Activated T-helper 9 cell treated with anti-CD3 and anti-CD28 coated beads, Interleukin-2, amount 50 U/mL, for 16 hours (primary cell): ENCODE results near the gene CTIF.

ENCODE experiments used
- DNase-seq: peaks from one replicate; pipeline ENCODE4 v3.0.0-alpha.2; 2020; ENCODE audit warnings: low read depth

CTIF gene

DNA sequence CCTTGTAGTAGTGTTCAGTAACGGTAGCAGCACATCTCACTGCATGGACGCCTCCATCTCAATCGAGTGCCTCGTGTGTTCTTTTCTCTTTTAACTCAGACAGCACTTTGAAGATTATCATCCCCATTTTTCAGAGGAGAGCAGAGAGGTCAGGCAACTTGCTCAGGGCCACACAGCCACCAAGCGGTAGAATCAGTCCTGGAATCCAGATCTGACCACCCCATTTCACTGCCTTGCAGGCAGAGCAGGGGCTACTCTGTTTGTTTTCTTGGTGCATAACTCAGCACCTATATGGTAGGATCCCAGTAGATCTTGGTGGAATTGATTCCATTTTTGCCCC, 282.4 kb downstream of the CTIF start:
- no peak for DNase-seq

DNA sequence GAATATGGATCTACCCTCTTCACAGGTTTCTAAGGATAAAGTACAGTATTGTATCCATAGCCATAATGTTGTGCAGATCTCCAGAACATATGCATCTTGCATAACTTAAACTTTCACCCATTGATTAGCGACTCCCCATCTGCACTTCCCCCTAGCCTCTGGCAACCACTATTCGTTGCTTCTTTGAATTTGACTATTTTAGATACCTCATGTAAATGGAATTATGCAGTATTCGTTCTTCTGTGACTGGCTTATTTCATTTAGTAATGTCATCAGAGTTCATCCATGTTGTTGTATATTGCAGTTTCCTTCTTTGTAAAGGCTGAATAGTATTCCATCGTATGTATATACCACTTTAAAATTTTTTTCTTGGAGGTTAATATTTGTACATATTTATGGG, 283.0 kb downstream of the CTIF start:
- no peak for DNase-seq

DNA sequence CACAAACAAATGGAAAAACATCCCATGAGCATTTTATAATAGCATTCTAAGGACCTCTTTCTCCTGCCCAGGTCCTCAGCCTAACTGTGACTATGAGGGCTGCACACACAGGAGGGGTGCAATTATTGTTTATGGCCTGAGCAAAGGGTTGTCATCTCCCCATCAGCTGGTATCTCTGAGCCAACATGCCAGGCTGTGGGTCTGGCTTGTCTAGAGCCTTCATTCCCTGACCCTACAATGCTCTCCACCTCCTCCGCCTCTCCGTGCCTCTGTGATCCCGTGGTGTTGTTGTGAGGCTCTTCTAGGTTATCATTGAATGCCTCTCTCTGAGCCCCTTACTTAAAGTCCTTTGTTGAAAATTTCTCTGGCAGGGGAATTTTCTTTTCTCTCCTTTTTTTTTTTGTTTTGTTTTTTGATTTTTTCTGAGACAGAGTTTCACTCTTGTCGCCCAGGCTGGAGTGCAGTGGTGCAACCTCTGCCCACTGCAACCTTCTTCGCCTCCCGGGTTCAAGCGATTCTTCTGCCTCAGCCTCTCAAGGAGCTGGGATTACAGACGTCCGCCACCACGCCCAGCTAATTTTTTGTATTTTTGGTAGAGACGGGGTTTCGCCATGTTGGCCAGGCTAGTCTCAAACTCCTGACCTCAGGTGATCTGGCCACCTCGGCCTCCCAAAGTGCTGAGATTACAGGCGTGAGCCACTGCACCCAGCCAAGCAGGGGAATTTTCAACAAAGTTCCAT, 285.6 kb downstream of the CTIF start:
- no peak for DNase-seq

DNA sequence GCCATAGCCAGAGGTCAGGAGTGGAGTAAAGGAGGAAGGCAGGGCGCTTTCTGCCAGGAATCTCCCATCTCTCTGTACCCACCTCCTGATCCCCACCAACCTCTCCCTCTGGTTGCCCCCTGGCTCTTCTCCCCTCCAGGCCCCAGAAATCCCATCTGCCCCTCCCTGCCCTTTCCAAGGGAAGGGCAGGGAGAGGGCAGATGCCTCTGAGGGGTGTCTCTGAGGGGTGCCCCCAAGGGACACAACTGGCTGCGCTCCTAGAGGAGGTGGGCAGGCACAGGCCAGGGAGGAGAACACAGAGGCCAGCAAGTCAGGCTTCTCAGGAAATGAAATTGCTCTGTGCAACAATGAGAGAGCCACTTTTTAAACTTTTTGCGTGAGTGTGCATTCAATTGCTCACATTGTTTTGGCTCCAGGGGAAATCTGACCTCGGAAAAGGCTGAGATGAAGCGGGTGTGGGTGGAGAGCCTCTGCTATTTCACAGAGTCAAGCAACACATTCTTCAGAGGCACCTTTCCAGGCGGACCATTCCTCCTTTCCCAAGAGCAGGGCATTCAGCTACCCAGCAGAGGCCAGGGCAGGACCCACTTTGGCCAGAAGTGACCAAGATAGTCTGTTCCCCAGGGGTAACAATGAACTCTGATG, 286.4 kb downstream of the CTIF start:
- no peak for DNase-seq

DNA sequence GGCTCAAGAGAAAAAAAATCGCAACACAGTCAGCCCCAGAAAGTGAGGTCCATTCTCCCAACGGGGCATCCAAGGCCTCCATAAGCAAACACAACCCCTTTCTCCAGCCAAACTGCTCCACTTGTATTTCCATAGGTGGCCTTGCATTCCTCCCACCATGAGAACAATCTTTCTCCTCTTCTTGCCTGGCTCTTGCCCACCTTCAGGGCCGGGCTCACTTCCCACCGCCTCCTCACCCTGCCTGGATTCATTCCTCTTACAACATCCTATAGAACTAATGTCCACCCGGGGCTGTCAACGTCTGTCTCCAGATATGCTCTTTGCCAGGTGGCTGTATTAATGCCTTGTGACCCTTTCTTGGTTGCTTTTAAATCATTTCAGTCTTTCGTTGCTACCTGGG, 287.4 kb downstream of the CTIF start:
- DNase-seq: no peak

DNA sequence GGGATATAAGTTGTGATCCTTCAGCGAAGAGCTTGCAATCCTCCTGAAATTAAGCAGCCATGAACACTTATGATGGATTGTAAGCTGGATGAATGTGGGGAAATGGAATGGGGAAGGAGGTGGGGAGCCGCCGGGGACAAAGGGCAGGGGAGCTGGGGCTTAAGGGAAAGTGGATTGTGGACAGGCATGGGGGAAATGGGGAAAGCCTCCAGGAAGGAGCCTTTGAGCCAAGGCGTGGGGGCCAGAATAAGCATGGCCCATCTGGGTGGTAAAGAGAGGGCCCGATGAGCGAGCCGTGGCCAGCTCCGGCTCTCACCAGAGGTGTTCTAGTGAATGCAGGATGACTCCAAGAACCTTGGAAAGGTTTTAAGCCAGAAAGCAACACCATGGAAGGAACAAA, 288.0 kb downstream of the CTIF start:
- DNase-seq: no peak

DNA sequence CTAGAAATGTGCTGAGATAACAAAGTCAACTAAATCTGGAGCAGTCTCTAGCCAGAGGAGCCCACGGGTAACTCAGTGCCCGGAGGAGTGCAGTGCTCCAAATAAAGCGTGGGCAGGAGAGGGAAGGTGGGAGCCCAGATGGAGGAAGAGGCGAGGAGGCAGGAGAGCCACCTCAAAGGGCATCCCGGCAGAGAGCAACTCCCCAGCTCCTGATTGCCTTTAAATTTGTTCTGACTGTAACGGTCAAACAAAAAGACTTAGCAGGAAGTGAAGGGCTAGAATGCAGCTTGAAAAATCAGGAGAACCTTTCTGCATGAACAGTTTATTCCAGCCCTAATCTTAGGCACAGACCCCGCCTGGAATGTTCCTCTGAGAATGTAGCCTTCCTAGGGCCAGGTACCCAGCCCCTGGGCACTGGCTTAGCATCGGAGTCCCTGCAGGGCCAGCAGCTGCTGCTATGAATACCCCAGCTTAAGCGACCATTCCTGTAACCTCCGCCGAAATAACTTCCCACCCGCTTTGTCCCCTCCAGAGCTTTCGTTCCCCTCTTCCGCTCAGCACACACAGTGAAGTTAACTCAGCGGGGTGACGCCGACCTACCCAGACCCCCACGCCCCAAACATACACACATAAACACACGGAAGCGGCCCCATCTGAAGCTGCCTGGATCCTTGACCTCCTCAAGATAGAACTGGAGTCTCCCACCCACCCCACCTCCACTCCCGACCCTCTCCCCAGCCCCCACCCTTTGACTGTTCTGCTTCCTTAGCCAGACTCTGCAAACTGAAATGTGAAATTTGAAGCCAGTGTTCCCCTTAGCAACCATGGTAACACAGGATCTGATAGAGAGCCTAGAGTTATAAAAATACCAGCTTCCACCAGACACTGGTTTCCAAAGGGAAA, 288.7 kb downstream of the CTIF start:
- DNase-seq: no peak

DNA sequence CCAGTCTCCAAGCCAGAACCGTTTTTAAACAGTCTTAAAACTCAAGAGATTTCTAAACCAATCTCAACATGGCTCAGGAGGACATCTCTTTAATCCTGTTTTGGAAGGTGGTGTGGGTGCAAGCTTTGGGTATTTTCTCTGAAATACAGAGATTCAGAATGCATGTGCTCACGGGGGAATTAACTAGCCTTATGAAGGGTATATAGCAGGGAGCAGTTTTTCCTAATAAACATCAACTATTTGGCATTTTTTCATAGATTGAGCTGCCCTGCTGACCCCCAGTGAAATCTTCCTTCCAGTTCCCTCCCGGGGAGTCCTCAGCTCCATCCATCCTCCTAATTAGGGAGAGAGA, 289.3 kb downstream of the CTIF start:
- no peak for DNase-seq

DNA sequence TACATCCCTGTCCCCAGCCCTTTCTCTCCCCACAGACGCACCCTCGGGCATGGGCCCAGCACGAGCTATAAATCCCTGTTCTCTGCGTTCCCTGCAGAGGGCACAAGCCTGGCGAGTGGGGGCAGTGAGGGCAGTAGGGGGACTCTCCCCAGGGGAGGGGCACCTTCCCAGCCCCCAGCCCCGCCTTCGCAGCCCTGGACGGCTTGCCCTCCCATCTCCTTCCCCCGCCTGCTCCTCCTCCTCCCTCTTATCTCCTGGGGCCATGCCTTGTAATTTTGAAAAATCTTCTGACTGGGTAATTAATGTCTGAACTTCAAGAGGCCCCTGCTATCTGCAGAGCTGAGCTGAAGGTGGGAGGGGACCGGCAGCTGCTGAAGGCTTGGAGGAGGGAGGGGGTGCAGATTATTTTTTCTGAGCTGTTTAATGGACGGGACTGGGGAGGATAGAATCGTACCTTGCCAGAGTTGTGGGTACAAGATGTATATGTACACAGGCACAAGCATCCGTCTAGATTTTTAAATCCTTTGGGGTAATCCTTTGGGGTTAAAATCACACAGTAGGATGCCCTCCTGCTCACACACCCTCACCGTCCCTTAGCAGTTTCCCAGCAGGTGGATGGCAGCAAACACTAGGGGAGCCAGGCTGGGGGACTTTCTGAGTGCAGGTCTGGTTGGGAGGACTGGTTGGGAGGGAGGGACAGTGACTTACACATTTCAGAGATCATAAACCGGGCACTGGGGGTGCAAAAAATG, 290.0 kb downstream of the CTIF start:
- DNase-seq: no peak

DNA sequence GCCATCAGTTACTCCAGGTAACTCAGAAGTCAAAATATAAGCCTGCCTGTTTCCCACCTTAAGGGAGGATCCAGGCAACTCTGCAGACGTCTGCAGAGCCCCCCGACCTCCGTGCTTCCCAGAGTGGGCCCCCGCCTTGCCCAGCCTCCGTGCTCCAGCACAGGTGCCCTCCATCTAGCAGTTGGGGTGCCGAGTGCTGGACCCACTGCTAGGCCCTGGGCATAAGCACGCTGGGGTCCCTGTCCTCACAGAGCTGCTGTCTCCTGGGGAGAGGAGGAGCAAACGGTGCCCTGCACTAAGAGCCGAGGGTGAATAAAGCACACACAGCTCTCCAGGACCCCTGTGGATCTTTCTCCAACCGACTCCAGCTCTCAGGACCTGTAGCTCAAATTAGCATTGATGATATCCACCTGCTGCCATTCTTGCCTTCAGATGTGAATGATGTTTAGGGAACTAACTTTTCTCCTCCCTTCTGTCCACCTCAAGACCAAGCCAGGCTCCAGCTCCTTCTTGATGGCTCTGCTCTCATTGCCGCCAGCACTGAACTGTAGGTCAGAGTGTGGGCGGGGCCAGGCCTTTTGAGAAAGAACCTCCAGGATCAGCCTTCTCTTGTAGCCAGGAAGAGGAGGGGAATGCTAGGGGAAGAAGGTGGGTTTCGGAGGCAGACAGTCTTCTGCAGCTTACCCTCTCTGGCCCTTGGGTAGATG, 290.8 kb downstream of the CTIF start:
- no peak for DNase-seq

DNA sequence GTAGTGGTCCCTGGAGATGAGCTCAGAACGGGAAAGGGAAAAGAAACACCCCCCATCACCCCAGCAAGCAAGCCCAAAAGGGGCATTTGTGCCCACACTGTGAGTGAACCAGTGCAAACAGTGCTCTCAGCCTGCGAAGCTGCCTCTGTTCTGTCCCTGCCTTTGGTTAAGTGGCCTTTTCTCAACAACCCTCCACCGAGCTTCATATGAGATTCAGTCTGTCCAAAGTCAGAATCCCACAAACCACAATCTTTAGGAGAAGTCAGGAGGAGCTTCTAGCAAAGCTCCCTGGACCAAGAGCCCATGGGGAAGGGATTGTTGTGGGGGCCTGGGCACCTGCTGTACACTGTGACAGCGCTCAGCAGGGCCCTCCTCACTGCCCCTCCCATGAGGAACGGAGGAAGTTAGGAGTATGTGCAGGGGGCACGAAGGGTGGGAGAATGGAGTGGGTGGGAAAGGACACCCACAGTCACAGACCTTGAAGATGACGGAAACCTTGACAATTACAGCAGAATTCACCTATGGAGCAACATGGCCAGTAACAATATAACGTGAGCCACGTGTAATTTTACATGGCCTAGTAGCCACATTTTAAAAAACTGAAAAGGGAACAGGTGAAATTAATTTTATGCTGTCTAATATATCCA, 292.4 kb downstream of the CTIF start:
- DNase-seq: no peak

DNA sequence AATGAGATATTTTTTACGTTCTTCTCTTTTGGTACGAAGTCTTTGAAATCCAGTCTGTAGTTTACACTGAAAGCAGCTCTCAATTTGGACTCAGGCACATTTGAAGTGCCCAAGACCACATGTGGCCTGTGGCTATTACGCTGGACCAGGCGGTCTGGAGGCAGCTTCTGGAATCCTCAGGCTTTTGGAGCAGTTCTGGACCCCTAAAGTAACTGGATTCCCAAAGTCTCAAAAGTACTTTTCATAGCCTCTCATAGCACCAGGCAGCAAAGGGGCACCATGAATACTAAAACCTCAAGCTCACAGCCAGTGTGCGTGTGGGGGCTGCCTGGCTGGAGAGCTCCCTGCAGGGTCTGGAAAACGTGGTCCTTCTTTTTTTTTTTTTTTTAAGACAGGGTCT, 293.0 kb downstream of the CTIF start:
- DNase-seq: no peak

DNA sequence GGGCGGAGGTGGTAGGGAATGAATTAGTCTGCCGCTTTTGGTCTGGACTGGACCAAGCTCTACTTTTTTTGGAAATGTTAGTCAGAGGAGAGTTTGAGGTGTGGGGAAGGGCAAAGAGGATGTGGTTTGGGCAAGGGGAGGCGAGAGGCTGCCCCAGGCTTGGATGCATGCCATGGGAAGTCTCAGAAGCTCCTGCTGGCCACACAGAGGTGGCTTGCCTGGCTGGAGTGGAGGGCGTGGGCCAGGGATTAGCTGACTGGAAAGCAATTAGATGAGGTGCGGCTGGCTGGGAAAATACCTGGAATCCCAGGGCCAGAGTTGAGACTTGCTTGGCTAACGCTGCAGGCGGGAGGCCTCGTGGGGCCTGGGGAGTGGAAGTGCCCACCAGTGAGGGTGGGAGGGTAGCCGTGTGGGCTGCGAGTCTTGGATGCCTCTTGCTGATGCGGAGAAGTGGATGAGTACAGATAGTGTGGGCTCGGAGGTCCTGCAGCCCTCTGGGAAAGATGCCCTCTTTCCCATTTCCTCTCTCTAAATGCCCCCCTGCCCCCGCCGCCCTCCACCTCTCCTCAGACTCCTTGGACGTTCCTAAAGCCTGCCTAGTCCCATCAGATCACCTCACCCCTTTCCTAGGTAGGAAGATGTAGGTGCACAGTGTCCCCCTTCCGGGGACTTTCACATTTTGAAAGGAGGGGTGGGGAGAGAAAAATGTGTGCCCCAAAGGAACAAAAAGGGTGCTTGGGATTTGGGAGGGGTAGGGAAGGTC, 294.3 kb downstream of the CTIF start:
- no peak for DNase-seq

DNA sequence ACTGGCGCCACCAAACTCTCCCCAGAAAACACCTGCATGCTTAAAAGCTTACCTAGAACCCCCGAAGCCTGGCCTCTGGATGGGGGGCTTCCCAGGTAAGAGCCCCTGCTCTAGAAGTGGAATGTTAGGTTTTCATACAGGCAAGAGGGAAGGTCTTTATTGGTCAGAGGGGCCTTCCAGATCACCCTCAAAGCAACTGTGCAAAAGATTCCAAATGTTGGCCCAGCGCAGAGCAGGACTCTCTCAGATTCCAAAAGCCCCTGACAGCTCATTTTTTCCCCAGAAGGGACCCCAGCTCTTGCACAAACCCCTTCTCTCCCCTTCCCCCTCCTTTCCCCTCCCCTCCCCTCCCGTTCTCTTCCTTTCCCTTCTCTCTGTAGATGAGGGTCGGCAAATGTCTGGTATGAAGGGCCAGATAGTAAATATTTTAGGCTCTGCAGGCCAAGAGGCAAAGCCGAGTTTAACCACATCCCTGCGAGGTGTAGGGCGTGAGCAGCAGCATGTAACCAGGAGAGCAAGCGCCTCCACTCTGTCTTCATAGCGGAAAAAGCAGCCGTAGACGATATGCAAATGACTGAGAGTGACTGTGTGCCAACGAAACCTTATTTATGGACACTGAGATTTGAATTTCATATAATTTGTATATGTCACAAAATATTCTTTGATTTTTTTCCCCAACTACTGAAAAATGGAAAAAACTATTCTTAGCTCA, 295.0 kb downstream of the CTIF start:
- DNase-seq: no peak

DNA sequence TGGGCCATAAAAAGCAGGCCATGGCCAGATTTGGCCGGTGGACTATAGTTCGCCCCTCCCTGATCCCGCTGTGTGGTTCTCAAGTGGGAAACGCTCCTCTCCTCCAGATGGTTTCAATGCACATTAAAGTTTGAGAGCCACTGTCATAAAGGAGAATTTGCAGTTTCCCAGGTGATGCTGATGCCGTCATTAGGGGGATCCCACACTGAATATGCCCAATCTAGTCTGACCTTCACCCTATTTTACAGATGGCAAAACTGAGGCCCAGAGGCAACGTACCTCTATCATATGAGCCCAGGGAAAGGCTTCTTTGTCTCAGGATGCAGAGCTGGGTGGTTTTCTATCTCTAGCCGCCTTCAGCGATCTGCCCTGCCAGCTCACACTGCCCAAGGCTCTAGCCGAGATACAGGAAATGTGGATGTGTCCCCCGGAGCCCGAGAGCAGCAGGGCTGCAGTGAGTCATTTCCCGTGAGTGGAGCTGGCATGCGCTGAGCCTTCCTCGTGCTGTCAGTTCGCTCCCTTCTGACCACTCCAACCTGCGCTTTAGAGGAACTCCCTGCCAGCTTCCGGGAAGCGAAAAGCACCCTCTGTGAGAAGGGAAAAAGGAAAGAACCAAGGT, 295.7 kb downstream of the CTIF start:
- peak; percentile 63 for DNase-seq

DNA sequence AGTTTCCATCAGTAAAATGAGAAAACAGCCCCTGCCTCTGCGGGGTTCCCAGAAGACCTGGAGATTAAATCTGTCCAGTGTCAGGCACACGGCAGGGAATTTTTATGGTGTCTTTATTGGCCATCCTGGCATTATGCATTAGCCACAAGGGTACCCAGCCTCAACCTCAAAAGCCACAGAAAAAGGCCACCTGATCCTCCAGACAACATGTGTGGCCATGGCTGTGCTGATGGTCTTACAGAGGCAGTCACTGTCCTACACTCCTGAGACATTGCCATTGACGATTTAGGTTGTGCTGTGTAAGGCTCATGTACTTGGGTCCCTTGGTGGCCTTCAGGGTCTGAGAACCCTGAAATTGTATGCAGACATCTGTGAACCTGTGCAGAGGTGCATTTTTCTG, 296.3 kb downstream of the CTIF start:
- no peak for DNase-seq

DNA sequence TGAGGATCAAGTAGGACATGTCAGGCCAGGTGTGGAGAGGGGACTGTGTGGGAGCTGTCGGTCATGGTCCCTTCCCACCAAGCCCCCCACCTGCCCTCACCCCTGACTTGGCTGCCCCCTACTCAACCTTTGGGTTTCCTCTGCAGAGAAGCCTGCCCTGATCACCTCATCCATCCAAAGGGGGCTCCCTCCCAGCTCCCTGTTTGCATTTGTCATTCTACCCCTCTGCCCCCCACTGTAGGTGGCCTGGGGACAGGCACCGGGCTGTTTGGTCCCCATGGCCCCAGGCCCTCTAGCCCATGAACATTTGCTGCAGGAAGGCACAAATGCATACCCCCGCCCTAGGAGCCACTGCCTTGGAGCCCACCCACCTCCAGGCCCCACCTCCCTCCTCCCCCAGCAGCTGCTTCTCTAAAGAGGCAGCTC, 296.9 kb downstream of the CTIF start:
- no peak for DNase-seq

DNA sequence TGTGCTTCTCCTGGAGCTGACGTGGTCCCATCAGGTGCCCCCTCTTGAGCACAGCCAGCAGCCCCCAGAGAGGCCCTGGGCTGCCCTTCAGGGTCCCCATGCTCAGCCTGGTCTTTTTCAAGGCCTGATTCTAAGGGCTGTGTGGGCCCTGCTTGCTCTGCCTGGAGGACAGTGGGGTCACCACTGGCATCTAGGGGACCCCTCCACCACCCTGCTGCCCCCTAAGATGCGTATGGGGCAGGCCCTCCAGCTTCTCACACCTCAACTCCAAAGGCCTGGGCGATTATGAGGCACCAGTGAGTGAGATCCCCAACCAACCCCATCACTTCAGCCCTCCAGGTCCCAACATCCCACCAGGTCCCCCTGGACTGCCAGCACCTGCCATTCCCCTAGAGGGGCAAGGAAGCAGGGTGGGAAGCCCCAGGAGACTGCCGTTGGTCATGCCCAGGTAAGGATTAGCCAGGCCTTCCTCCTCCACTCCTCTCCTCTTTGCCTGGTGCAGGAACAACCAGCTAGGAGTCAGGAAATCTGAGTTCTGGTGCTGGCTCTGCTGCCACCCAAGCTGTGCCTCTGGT, 297.5 kb downstream of the CTIF start:
- DNase-seq: no peak
